ENCODE results near the gene FAM222A. TPM values are rescaled to one million over a fixed set of nuclear protein-coding genes. Genes with fewer than 3 reads are reported as not detected.

FAM222A gene
- total RNA-seq, 1 experiment from 2014 or later, result 5.5 TPM

- no TSS peak for BruUV-seq (replicated peaks)
- CTCF ChIA-PET, result no interaction called here
- H3K36me3 ChIP-seq (ENCODE audit: insufficient read depth, low read length, poor library complexity, severe bottlenecking), result no peaks in the 10 kb centered on the region
- no peak for TF ChIP-seq CTCF (conservative IDR thresholded peaks at IDR 0.05; ENCODE audit: low read depth, low read length)
- no peak for TF ChIP-seq EZH2 (IDR thresholded peaks at IDR 0.05; ENCODE audit: borderline replicate concordance, low read depth, low read length, poor library complexity, severe bottlenecking)
- no peaks in the 10 kb centered on the region for H3K27me3 ChIP-seq (replicated peaks; ENCODE audit: insufficient read depth, low read depth, low read length, poor library complexity)
- no peak overlapping the region for H3K27ac ChIP-seq (ENCODE audit: low read depth, low read length, poor library complexity, severe bottlenecking)
- intact Hi-C loops (cut with micrococcal nuclease; ENCODE audit: unreplicated experiment), result no loop called here
- H3K4me3 ChIP-seq (ENCODE audit: low read depth, low read length, poor library complexity, severe bottlenecking), result no peak overlapping the region
- POLR2A ChIA-PET (ENCODE audit: low non-redundant PET), result no interaction called here
- no peak for DNase-seq (ENCODE audit: low spot score)
- no peaks in the 10 kb centered on the region for H3K4me1 ChIP-seq (ENCODE audit: insufficient read depth, low read length, poor library complexity, severe bottlenecking)
- no peaks in the 10 kb centered on the region for H3K9me3 ChIP-seq (ENCODE audit: low read depth, low read length, poor library complexity, severe bottlenecking)
Measured at GRCh38 chr12:109793826-109794501, 80.3 kb downstream of the FAM222A start.

- no peaks in the 10 kb centered on the region for H3K9me3 ChIP-seq (ENCODE audit: low read depth, low read length, poor library complexity, severe bottlenecking)
- intact Hi-C loops (cut with micrococcal nuclease; ENCODE audit: unreplicated experiment), result no loop called here
- H3K27me3 ChIP-seq (replicated peaks; ENCODE audit: insufficient read depth, low read depth, low read length, poor library complexity), result no peaks in the 10 kb centered on the region
- H3K4me1 ChIP-seq (ENCODE audit: insufficient read depth, low read length, poor library complexity, severe bottlenecking), result no peaks in the 10 kb centered on the region
- no TSS peak for BruUV-seq (replicated peaks)
- H3K36me3 ChIP-seq (ENCODE audit: insufficient read depth, low read length, poor library complexity, severe bottlenecking), result no peaks in the 10 kb centered on the region
- H3K27ac ChIP-seq (ENCODE audit: low read depth, low read length, poor library complexity, severe bottlenecking), result no peak overlapping the region
- no peak for TF ChIP-seq CTCF (conservative IDR thresholded peaks at IDR 0.05; ENCODE audit: low read depth, low read length)
- no peak for TF ChIP-seq EZH2 (IDR thresholded peaks at IDR 0.05; ENCODE audit: borderline replicate concordance, low read depth, low read length, poor library complexity, severe bottlenecking)
- H3K4me3 ChIP-seq (ENCODE audit: low read depth, low read length, poor library complexity, severe bottlenecking), result no peak overlapping the region
- DNase-seq (ENCODE audit: low spot score), result no peak
- ChIA-PET POLR2A (ENCODE audit: low non-redundant PET) (no interaction called here), CTCF (no interaction called here)
Measured at GRCh38 chr12:109795023-109795422, 81.4 kb downstream of the FAM222A start.

- H3K4me1 ChIP-seq (ENCODE audit: insufficient read depth, low read length, poor library complexity, severe bottlenecking), result no peaks in the 10 kb centered on the region
- ChIA-PET CTCF (no interaction called here), POLR2A (ENCODE audit: low non-redundant PET) (no interaction called here)
- intact Hi-C loops (cut with micrococcal nuclease; ENCODE audit: unreplicated experiment), result no loop called here
- TF ChIP-seq CTCF (conservative IDR thresholded peaks at IDR 0.05; ENCODE audit: low read depth, low read length) (no peak), EZH2 (IDR thresholded peaks at IDR 0.05; ENCODE audit: borderline replicate concordance, low read depth, low read length, poor library complexity, severe bottlenecking) (no peak)
- no peak for DNase-seq (ENCODE audit: low spot score)
- no peaks in the 10 kb centered on the region for H3K9me3 ChIP-seq (ENCODE audit: low read depth, low read length, poor library complexity, severe bottlenecking)
- no peak overlapping the region for H3K4me3 ChIP-seq (ENCODE audit: low read depth, low read length, poor library complexity, severe bottlenecking)
- no peaks in the 10 kb centered on the region for H3K36me3 ChIP-seq (ENCODE audit: insufficient read depth, low read length, poor library complexity, severe bottlenecking)
- no peaks in the 10 kb centered on the region for H3K27me3 ChIP-seq (replicated peaks; ENCODE audit: insufficient read depth, low read depth, low read length, poor library complexity)
- H3K27ac ChIP-seq (ENCODE audit: low read depth, low read length, poor library complexity, severe bottlenecking), result no peak overlapping the region
- no TSS peak for BruUV-seq (replicated peaks)
Measured at GRCh38 chr12:109796057-109796456, 82.4 kb downstream of the FAM222A start.
